ENCODE data around the gene AICDA. TPM values are rescaled to one million over a fixed set of nuclear protein-coding genes. Genes with fewer than 3 reads are reported as not detected.
"Not testable (repeated sequence)": the region's sequence is repeated elsewhere in the genome, so short reads cannot be mapped to it uniquely, and the experiment has no call there.

AICDA gene
- total RNA-seq, 1 donor from 2014 or later: not detected

DNA sequence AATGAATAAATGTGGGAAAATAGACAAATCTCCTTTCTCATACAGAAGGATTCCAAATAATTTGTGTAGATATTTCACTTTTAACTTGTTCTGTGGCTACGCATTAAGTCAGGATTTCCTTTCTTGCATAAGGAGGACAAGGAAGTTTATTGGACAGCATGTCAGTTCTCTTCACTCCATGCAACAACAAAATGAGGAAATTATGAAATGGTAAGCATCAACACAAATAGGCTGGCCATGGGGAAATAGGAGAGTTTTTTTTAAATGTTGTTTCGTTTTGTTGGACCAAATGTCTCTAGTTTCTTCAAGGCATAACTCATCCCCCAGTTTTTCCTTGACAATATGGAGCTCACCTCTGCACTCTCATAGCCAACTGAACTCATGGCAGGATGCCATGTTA is 46.6 kb downstream of the AICDA start:
- DNase-seq (ENCODE audit: low spot score); intact Hi-C loops (cut with micrococcal nuclease); H3K4me3 Mint-ChIP-seq; H3K27me3 Mint-ChIP-seq (ENCODE audit: insufficient read depth); H3K36me3 Mint-ChIP-seq (ENCODE audit: low read depth); H3K4me1 Mint-ChIP-seq (ENCODE audit: low read depth); H3K27ac Mint-ChIP-seq: not testable (repeated sequence)
- H3K9me3 Mint-ChIP-seq: peaks cover 13% of the 10 kb centered on the region

DNA sequence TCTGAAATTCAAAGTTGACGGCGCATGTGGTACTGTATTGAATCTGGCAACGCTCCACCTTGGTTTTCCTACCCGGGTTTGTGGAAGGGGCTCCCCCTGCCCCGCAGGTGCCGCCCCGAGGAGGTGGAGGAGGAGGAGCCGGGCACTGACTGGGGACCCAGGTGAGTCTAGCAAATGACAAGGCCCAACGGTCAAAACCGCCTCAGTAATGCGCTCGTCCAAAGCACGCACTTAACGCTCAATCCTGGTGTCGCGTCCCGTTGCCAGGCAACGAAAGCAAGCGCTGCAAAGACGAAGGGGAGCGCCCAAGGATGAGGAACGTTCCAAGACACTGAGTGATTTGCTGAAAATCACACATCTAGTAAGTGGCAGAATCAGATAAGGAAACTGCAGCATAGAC is 48.0 kb downstream of the AICDA start:
- intact Hi-C loops (cut with micrococcal nuclease): no loop called here
- no peak for DNase-seq (ENCODE audit: low spot score)
- Mint-ChIP-seq H3K9me3 (peaks cover 13% of the 10 kb centered on the region), H3K27ac (no peak overlapping the region), H3K27me3 (ENCODE audit: insufficient read depth) (peaks cover 2% of the 10 kb centered on the region), H3K4me1 (ENCODE audit: low read depth) (no peaks in the 10 kb centered on the region), H3K36me3 (ENCODE audit: low read depth) (no peaks in the 10 kb centered on the region), H3K4me3 (no peak overlapping the region)

DNA sequence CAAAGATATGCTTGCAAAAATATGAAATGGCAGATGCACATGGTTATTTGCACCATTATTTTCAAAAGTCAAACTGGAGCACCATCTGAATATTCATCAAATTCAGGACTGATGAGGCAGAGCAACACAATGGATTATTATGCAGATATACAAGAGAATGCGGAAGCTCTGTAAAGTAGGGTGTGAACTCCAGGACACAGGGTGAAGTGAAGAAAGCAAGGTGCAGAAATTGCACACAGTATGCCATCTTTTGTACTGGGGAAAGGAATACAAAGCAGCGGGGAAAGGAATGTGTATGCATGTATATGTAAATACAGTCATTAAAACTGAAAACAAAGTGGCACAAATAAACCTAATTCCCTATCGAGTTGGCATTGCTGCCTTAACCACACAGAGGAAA is 49.3 kb downstream of the AICDA start:
- Mint-ChIP-seq H3K4me1 (ENCODE audit: low read depth) (no peaks in the 10 kb centered on the region), H3K27me3 (ENCODE audit: insufficient read depth) (peaks cover 2% of the 10 kb centered on the region), H3K4me3 (no peak overlapping the region), H3K9me3 (peaks cover 13% of the 10 kb centered on the region), H3K36me3 (ENCODE audit: low read depth) (no peaks in the 10 kb centered on the region), H3K27ac (no peak overlapping the region)
- intact Hi-C loops (cut with micrococcal nuclease): no loop called here
- DNase-seq (ENCODE audit: low spot score): no peak

DNA sequence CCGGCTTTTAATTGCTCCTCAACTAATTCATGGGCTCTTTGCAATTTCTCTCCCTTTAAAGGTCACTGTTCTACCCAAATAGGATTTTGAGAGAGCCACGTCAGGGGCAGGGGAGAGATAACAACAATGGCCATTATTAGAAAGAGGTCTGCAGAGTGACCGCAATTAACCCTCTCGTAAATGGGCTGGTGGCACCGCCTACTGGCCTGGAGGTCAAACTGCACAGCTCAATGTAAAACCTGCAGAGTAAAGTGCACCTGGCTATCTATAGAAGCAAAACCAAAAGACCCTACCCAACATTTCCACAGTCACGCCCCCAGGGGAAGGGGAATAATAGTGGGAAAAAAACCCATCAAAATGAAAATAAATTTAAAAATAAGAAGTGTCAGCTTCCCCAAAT is 50.3 kb downstream of the AICDA start:
- no peak for DNase-seq (ENCODE audit: low spot score)
- peaks cover 2% of the 10 kb centered on the region for H3K27me3 Mint-ChIP-seq (ENCODE audit: insufficient read depth)
- H3K9me3 Mint-ChIP-seq: peaks cover 13% of the 10 kb centered on the region
- H3K4me3 Mint-ChIP-seq: no peak overlapping the region
- H3K36me3 Mint-ChIP-seq (ENCODE audit: low read depth): no peaks in the 10 kb centered on the region
- intact Hi-C loops (cut with micrococcal nuclease): no loop called here
- H3K4me1 Mint-ChIP-seq (ENCODE audit: low read depth): no peaks in the 10 kb centered on the region
- H3K27ac Mint-ChIP-seq: no peak overlapping the region

DNA sequence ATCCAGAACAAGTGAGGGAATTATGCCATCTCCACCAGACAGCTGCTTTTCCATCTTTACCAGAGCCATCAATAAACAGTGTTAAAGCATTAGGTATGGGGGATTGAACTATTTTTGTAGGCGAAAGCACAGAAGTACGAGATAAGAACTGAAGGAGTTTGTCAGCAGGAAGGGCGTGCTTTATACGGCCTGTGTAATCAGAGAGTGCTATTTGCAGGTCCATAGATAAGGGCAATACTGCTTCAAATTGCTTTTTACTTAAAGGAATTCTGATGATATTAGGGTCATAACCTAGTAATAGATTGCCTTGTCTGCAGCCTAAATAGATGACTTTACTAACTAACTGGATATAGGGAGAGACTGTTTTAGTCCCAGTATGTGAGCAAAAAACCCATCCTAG is 51.6 kb downstream of the AICDA start:
- Mint-ChIP-seq H3K9me3 (peaks cover 13% of the 10 kb centered on the region), H3K36me3 (ENCODE audit: low read depth) (no peaks in the 10 kb centered on the region), H3K4me1 (ENCODE audit: low read depth) (no peaks in the 10 kb centered on the region), H3K27ac (no peak overlapping the region), H3K27me3 (ENCODE audit: insufficient read depth) (peaks cover 2% of the 10 kb centered on the region), H3K4me3 (no peak overlapping the region)
- DNase-seq (ENCODE audit: low spot score): no peak
- intact Hi-C loops (cut with micrococcal nuclease): no loop called here

DNA sequence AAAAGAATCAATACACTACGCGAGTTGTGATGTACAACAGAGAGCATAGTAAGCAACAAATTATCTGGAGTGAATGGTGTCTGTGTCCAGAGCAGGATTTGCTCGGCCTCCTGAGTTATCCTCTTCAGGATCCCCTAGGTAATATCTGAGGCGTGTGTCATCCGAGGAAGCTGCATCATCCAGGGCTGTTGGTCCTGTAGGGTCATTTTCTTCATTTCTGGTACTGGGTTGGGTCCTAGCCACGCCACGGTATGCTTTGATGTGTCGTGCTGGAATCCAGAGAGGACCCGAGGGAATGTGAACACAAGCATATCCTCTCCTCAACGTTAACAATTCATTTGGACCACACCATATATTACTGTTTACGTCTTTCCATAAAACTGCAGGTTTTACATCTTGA is 53.0 kb downstream of the AICDA start:
- Mint-ChIP-seq H3K4me1 (ENCODE audit: low read depth) (no peaks in the 10 kb centered on the region), H3K9me3 (peaks cover 13% of the 10 kb centered on the region), H3K27ac (no peak overlapping the region), H3K36me3 (ENCODE audit: low read depth) (no peaks in the 10 kb centered on the region), H3K27me3 (ENCODE audit: insufficient read depth) (peaks cover 2% of the 10 kb centered on the region), H3K4me3 (no peak overlapping the region)
- DNase-seq (ENCODE audit: low spot score): no peak
- intact Hi-C loops (cut with micrococcal nuclease): no loop called here

DNA sequence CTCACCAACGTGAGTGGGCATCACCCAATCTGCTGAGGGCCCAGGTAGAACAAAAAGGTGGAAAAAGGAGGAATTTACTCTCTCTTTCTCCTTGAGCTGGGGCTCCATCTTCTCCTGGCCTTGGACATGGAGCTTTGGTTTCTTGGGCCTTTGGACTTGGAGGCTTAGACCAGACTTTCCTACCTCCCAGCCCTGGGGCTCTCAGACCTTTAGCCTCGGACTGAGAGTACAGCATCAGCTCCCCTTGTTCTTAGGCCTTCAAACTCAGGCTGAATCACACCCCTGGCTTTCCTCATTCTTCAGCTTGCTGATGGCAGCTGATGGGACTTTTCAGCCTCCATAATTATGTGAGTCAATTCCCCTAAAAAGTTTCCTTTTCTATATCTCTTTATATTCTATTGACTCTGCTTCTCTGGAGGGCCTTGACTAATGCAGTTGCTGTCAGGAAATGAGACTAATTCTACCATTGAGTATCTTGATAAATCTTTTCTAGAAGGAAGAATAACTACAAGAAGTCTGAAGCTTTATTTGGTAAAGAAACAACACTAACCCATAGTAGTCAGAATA is 56.0 kb downstream of the AICDA start:
- H3K4me3 Mint-ChIP-seq: no peak overlapping the region
- intact Hi-C loops (cut with micrococcal nuclease): no loop called here
- no peak for DNase-seq (ENCODE audit: low spot score)
- H3K27ac Mint-ChIP-seq: no peak overlapping the region
- peaks cover under 1% of the 10 kb centered on the region for H3K9me3 Mint-ChIP-seq
- H3K27me3 Mint-ChIP-seq (ENCODE audit: insufficient read depth): peaks cover 10% of the 10 kb centered on the region
- no peaks in the 10 kb centered on the region for H3K4me1 Mint-ChIP-seq (ENCODE audit: low read depth)
- no peaks in the 10 kb centered on the region for H3K36me3 Mint-ChIP-seq (ENCODE audit: low read depth)

DNA sequence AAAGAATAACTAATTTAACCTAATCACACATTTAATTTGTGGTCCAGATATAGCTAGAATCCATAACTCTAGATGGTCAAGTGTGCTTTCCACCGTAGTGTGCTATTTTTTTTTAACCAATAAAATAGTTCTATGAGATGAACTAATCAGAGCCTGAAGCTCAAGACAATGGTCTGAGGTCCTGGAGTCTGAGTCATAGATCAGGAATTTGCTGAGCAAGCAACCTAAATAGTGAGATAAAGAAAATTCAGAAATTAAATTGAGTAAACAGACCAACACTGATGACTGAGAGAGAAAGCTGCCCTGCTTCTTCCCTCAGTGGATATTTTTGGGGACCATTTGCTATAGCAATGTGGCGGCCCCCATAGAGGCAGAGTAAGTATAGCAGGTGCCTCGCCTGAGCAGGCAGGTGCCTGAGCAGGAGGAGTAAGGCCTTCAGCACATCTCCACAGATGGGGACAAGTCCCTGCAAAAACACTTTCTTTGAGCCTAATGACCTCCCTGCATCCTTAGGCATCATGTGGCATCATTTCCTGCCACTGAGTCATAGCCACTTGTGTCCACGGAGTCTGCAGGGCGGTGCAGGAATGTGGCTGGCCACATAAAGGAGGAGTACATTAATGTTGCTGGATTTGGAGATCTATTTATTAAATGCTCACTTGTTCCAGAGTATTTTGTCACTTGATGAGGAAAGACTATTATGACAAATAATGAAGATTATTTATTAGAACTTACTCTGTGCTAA is 58.0 kb downstream of the AICDA start:
- H3K36me3 Mint-ChIP-seq (ENCODE audit: low read depth): no peaks in the 10 kb centered on the region
- no peak for DNase-seq (ENCODE audit: low spot score)
- H3K9me3 Mint-ChIP-seq: no peaks in the 10 kb centered on the region
- no peaks in the 10 kb centered on the region for H3K4me1 Mint-ChIP-seq (ENCODE audit: low read depth)
- H3K27ac Mint-ChIP-seq: no peak overlapping the region
- H3K27me3 Mint-ChIP-seq (ENCODE audit: insufficient read depth): peaks cover 8% of the 10 kb centered on the region
- no peak overlapping the region for H3K4me3 Mint-ChIP-seq
- intact Hi-C loops (cut with micrococcal nuclease): no loop called here

DNA sequence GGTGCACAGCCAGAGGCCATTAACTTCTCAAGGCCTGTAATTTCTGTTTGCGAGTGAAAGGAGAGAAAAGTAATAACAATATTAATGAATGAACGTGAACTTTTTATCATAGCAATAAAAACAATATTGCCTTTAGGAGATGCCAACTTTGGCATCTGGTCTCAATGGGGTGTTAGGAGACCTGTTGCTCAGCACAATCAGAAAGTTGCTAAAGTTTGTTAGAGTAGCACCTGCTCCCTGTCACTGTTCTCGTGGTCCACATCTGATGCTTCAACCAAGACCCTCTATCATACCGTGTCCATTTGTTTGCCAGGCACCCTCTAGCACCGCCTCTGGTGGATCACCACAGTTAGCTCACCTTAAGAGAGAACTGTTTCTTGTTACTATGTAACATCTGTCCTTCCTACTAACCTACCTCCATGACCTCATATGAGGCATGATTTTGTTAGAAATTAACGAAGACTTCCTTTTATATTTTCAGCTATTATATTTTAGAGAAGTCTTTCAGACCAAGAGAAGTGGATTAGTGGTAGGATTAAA is 59.5 kb downstream of the AICDA start:
- Mint-ChIP-seq H3K27ac (no peak overlapping the region), H3K36me3 (ENCODE audit: low read depth) (no peaks in the 10 kb centered on the region), H3K9me3 (no peaks in the 10 kb centered on the region), H3K4me1 (ENCODE audit: low read depth) (no peaks in the 10 kb centered on the region), H3K27me3 (ENCODE audit: insufficient read depth) (peaks cover 10% of the 10 kb centered on the region), H3K4me3 (no peak overlapping the region)
- DNase-seq (ENCODE audit: low spot score): no peak
- intact Hi-C loops (cut with micrococcal nuclease): no loop called here

Other genes with a start within 250 kb of the AICDA start
- not detected in 2 replicates for gene CLEC6A, start 156.9 kb downstream of the AICDA start, total RNA-seq
- not detected in 2 replicates for gene CLEC4D, start 99.4 kb downstream of the AICDA start, total RNA-seq
- not detected in 2 replicates for gene CLEC4E, start 72.0 kb downstream of the AICDA start, total RNA-seq
- not detected in 2 replicates for gene MFAP5, start 50.0 kb upstream of the AICDA start, total RNA-seq
- gene RIMKLB, start 85.1 kb upstream of the AICDA start, total RNA-seq: 0.47 and 0.52 TPM in 2 replicates
- gene A2ML1, start 209.8 kb upstream of the AICDA start, total RNA-seq: not detected in 2 replicates